Left ventricle myocardium inferior (tissue), 1 donor: ENCODE data around the gene AKAP9. TPM values are rescaled to one million over a fixed set of nuclear protein-coding genes. Genes with fewer than 3 reads are reported as not detected.
"Not testable (repeated sequence)": the region's sequence is repeated elsewhere in the genome, so short reads cannot be mapped to it uniquely, and the experiment has no call there.

Experiments used
- DNase-seq: peaks from one replicate; pipeline ENCODE4 v3.0.0-alpha.2; 2020
- H3K27ac ChIP-seq: fragments of 200-600 bp; replicated peaks from 2 replicates; pipeline ENCODE4 v1.8.0; 2021
- H3K27me3 ChIP-seq: fragments of 200-600 bp; 2 replicates; pipeline ENCODE4 v1.8.0; 2021; ENCODE audit warnings: low read depth
- H3K36me3 ChIP-seq: fragments of 200-600 bp; 2 replicates; pipeline ENCODE4 v1.8.0; 2021
- H3K4me1 ChIP-seq: fragments of 200-600 bp; 2 replicates; pipeline ENCODE4 v1.8.0; 2021
- H3K4me3 ChIP-seq: fragments of 200-600 bp; 2 replicates; pipeline ENCODE4 v1.8.0; 2021; ENCODE audit warnings: mild to moderate bottlenecking, moderate library complexity
- H3K9me3 ChIP-seq: fragments of 200-600 bp; replicated peaks from 2 replicates; pipeline ENCODE4 v1.8.0; 2021
- intact Hi-C: fragments of 100-400 bp; cut with micrococcal nuclease; formaldehyde crosslinking; loops from one replicate; pipeline ENCODE4 v1.11.0; 2022
- total RNA-seq: library from RNA; stranded (reverse); fragmentation: NEBNext Ultra II Directional; extraction: Animal tissue kit (Norgen Biotek cat#: 25700); gene quantifications from one replicate; pipeline ENCODE4 v1.2.1, GENCODE V29; 2021
- TF ChIP-seq, protein P1 (sequence below): fragments of 200-600 bp; IDR thresholded peaks from 2 replicates; pipeline ENCODE4 v1.8.0; 2021; ENCODE audit warnings: antibody characterized with exemption, mild to moderate bottlenecking, borderline replicate concordance
- donor health status: DM: no; HTN: yes; CAD: no; lungs with severe emphysema.

The AKAP9 gene
- total RNA-seq, 1 donor from 2014 or later = 49.4 TPM

- TF ChIP-seq, protein P1, sequence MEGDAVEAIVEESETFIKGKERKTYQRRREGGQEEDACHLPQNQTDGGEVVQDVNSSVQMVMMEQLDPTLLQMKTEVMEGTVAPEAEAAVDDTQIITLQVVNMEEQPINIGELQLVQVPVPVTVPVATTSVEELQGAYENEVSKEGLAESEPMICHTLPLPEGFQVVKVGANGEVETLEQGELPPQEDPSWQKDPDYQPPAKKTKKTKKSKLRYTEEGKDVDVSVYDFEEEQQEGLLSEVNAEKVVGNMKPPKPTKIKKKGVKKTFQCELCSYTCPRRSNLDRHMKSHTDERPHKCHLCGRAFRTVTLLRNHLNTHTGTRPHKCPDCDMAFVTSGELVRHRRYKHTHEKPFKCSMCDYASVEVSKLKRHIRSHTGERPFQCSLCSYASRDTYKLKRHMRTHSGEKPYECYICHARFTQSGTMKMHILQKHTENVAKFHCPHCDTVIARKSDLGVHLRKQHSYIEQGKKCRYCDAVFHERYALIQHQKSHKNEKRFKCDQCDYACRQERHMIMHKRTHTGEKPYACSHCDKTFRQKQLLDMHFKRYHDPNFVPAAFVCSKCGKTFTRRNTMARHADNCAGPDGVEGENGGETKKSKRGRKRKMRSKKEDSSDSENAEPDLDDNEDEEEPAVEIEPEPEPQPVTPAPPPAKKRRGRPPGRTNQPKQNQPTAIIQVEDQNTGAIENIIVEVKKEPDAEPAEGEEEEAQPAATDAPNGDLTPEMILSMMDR = no peak
- Histone ChIP-seq H3K4me1 (no peaks in the 10 kb centered on the region), H3K9me3 (peaks cover 13% of the 10 kb centered on the region), H3K4me3 (no peak overlapping the region), H3K27me3 (no peaks in the 10 kb centered on the region), H3K36me3 (peaks cover 55% of the 10 kb centered on the region), H3K27ac (no peak overlapping the region)
- intact Hi-C loops = no loop called here
- DNase-seq = no peak
Observed at GRCh38 chr7:92010215-92010614, 69.6 kb downstream of the AKAP9 start.

- Histone ChIP-seq H3K36me3 (peaks cover 63% of the 10 kb centered on the region), H3K4me3 (no peak overlapping the region), H3K9me3 (peaks cover 13% of the 10 kb centered on the region), H3K27ac (no peak overlapping the region), H3K27me3 (no peaks in the 10 kb centered on the region), H3K4me1 (peaks cover 11% of the 10 kb centered on the region)
- intact Hi-C loops = no loop called here
- TF ChIP-seq, protein P1 = no peak
- no peak for DNase-seq
Observed at GRCh38 chr7:92013611-92014010, 72.9 kb downstream of the AKAP9 start.

DNA sequence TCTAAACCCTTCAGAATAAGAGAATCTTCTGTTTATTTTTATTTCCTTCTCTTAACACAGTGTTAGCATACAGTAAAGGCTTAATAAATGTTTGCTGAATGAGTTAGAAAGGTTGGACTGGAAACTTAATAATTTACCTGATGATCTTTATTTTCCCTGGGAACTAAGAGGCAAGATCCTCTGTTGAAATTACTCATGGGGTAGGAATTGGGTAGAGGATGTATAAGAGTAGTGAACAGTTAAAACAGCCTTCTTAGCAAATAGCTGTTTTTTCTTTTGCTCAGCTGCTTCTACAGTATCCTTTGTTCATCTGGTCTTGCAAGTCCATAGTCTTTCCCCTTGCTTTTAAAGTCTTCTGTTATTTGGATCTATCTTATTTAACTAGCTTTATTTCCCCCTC is 80.0 kb downstream of the AKAP9 start:
- Histone ChIP-seq H3K4me1 (peaks cover 14% of the 10 kb centered on the region), H3K4me3 (no peak overlapping the region), H3K9me3 (no peaks in the 10 kb centered on the region), H3K27me3 (no peaks in the 10 kb centered on the region), H3K36me3 (peaks cover 77% of the 10 kb centered on the region), H3K27ac (no peak overlapping the region)
- DNase-seq = no peak
- intact Hi-C loops = no loop called here
- TF ChIP-seq, protein P1 = no peak

- intact Hi-C loops = no loop called here
- Histone ChIP-seq H3K4me1 (no peaks in the 10 kb centered on the region), H3K27ac (no peak overlapping the region), H3K27me3 (no peaks in the 10 kb centered on the region), H3K36me3 (peaks cover 65% of the 10 kb centered on the region), H3K4me3 (no peak overlapping the region), H3K9me3 (no peaks in the 10 kb centered on the region)
- TF ChIP-seq, protein P1 = no peak
- no peak for DNase-seq
Observed at GRCh38 chr7:92025260-92025659, 84.6 kb downstream of the AKAP9 start.

- H3K27ac ChIP-seq, intact Hi-C loops, DNase-seq, H3K27me3 ChIP-seq, H3K9me3 ChIP-seq, H3K4me1 ChIP-seq, H3K4me3 ChIP-seq: not testable (repeated sequence)
- H3K36me3 ChIP-seq = peaks cover 74% of the 10 kb centered on the region
Observed at GRCh38 chr7:92026635-92027034, 86.0 kb downstream of the AKAP9 start.

GRCh38 chr7:92027128-92027527 is 86.5 kb downstream of the AKAP9 start:
- intact Hi-C loops, H3K27me3 ChIP-seq, H3K9me3 ChIP-seq, H3K4me1 ChIP-seq, H3K4me3 ChIP-seq, H3K27ac ChIP-seq, DNase-seq: not testable (repeated sequence)
- peaks cover 73% of the 10 kb centered on the region for H3K36me3 ChIP-seq

DNA sequence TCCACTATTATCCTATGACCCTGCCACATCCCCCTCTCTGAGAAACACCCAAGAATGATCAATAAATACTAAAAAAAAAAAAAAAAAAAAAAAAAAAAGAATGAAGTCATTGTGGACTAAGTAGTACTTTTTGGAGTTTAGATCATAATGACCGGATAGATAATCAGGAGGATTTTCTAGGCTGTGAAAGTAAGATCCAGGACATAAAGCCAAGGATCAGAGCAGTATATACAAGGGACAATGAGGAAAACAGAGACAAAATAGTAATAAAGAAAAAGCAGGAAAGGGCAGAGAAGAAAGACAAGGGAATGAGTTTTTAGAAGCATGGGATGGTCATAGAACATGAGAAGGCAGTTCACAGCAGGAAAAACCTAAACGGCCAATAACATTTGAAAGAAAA is 87.6 kb downstream of the AKAP9 start:
- H3K36me3 ChIP-seq = peaks cover 73% of the 10 kb centered on the region
- no peak overlapping the region for H3K27ac ChIP-seq
- intact Hi-C loops = no loop called here

More for the DNA sequence above, 87.6 kb downstream of the AKAP9 start:
- TF ChIP-seq, protein P1 = no peak
- H3K4me1 ChIP-seq = no peaks in the 10 kb centered on the region
- no peak overlapping the region for H3K4me3 ChIP-seq
- H3K9me3 ChIP-seq = no peaks in the 10 kb centered on the region
- no peak for DNase-seq
- no peaks in the 10 kb centered on the region for H3K27me3 ChIP-seq
